H9 (cell line): ENCODE results near the gene MAPK4. TPM values are rescaled to one million over a fixed set of nuclear protein-coding genes. Genes with fewer than 3 reads are reported as not detected.

ENCODE experiments used
- DNase-seq: peaks from one replicate; pipeline ENCODE4 v3.0.0-alpha.2; 2017
- H2AFZ ChIP-seq: one replicate; pipeline ENCODE4 v1.6.1; 2013; ENCODE audit warnings: mild to moderate bottlenecking, low read length, control low read depth, moderate library complexity
- H2AK5ac ChIP-seq: 2 replicates; pipeline ENCODE4 v1.6.1; 2013; ENCODE audit warnings: low read length, control low read depth, mixed read lengths; ENCODE audit not compliant: insufficient read length
- H2BK120ac ChIP-seq: one replicate; pipeline ENCODE4 v1.6.1; 2013; ENCODE audit warnings: low read depth, mild to moderate bottlenecking, low read length, control low read depth, inconsistent platforms; ENCODE audit not compliant: poor library complexity, severe bottlenecking
- H2BK12ac ChIP-seq: 2 replicates; pipeline ENCODE4 v1.6.1; 2013; ENCODE audit warnings: low read length, control low read depth, mixed read lengths, low read depth; ENCODE audit not compliant: insufficient read length
- H2BK15ac ChIP-seq: 2 replicates; pipeline ENCODE4 v1.6.1; 2013; ENCODE audit warnings: low read depth, low read length, control low read depth
- H2BK20ac ChIP-seq: one replicate; pipeline ENCODE4 v1.6.1; 2013; ENCODE audit warnings: low read depth, mild to moderate bottlenecking, low read length, control low read depth, inconsistent platforms; ENCODE audit not compliant: poor library complexity, severe bottlenecking
- H2BK5ac ChIP-seq: 2 replicates; pipeline ENCODE4 v1.6.1; 2013; ENCODE audit warnings: low read length, control low read depth, mixed read lengths; ENCODE audit not compliant: insufficient read length
- H3K14ac ChIP-seq: 2 replicates; pipeline ENCODE4 v1.6.1; 2013; ENCODE audit warnings: low read length, control low read depth; ENCODE audit not compliant: insufficient read depth
- H3K18ac ChIP-seq: 2 replicates; pipeline ENCODE4 v1.6.1; 2013; ENCODE audit warnings: low read depth, mild to moderate bottlenecking, mixed read lengths, low read length, control low read depth; ENCODE audit not compliant: insufficient read length
- H3K23ac ChIP-seq: 2 replicates; pipeline ENCODE4 v1.6.1; 2013; ENCODE audit warnings: low read length, control low read depth, mixed read lengths, low read depth; ENCODE audit not compliant: insufficient read length
- H3K23me2 ChIP-seq: 2 replicates; pipeline ENCODE4 v1.6.1; 2013; ENCODE audit warnings: low read depth, mild to moderate bottlenecking, mixed read lengths, low read length, control low read depth; ENCODE audit not compliant: insufficient read length, poor library complexity, severe bottlenecking
- H3K27ac ChIP-seq: 2 replicates; pipeline ENCODE4 v1.5.1; 2013; ENCODE audit warnings: low read length, control low read depth, mixed read lengths, low read depth; ENCODE audit not compliant: insufficient read length
- H3K27me3 ChIP-seq: 2 replicates; pipeline ENCODE4 v1.6.1; 2013; ENCODE audit warnings: low read length, control low read depth, inconsistent platforms; ENCODE audit not compliant: insufficient read depth
- H3K4ac ChIP-seq: 2 replicates; pipeline ENCODE4 v1.6.1; 2013; ENCODE audit warnings: low read depth, mild to moderate bottlenecking, control low read depth, inconsistent platforms, low read length, moderate library complexity
- H3K4me1 ChIP-seq: 2 replicates; pipeline ENCODE4 v1.6.1; 2013; ENCODE audit warnings: low read length, control low read depth, inconsistent platforms; ENCODE audit not compliant: insufficient read depth
- H3K4me2 ChIP-seq: 2 replicates; pipeline ENCODE4 v1.6.1; 2013; ENCODE audit warnings: low read length, control low read depth, mixed read lengths; ENCODE audit not compliant: insufficient read length, insufficient read depth
- H3K56ac ChIP-seq: 2 replicates; pipeline ENCODE4 v1.6.1; 2013; ENCODE audit warnings: low read depth, mild to moderate bottlenecking, mixed read lengths, low read length, control low read depth; ENCODE audit not compliant: insufficient read length
- H3K79me1 ChIP-seq: 2 replicates; pipeline ENCODE4 v1.6.1; 2013; ENCODE audit warnings: low read depth, mild to moderate bottlenecking, moderate library complexity, low read length, control low read depth, inconsistent platforms; ENCODE audit not compliant: insufficient read depth, poor library complexity, severe bottlenecking
- H3K79me2 ChIP-seq: 2 replicates; pipeline ENCODE4 v1.6.1; 2013; ENCODE audit warnings: low read length, control low read depth, inconsistent platforms; ENCODE audit not compliant: insufficient read depth
- H3K9ac ChIP-seq: 2 replicates; pipeline ENCODE4 v1.6.1; 2013; ENCODE audit warnings: low read length, control low read depth, mixed read lengths; ENCODE audit not compliant: insufficient read length; ENCODE audit errors: extremely low read depth
- H3K9me3 ChIP-seq: one replicate; pipeline ENCODE4 v1.6.1; 2013; ENCODE audit warnings: low read depth, low read length, inconsistent platforms; ENCODE audit not compliant: control insufficient read depth
- H3T11ph ChIP-seq: one replicate; pipeline ENCODE4 v1.6.1; 2013; ENCODE audit warnings: mild to moderate bottlenecking, low read length, control low read depth, inconsistent platforms
- H4K20me1 ChIP-seq: one replicate; pipeline ENCODE4 v1.6.1; 2013; ENCODE audit not compliant: control insufficient read depth, insufficient read length, insufficient read depth
- H4K5ac ChIP-seq: 2 replicates; pipeline ENCODE4 v1.6.1; 2013; ENCODE audit warnings: low read depth, mild to moderate bottlenecking, mixed read lengths, low read length, control low read depth; ENCODE audit not compliant: insufficient read length
- H4K8ac ChIP-seq: replicated peaks from 2 replicates; pipeline ENCODE4 v1.6.1; 2013; ENCODE audit warnings: low read length, control low read depth, mixed read lengths, low read depth; ENCODE audit not compliant: insufficient read length
- H4K91ac ChIP-seq: 2 replicates; pipeline ENCODE4 v1.6.1; 2013; ENCODE audit warnings: low read depth, mild to moderate bottlenecking, moderate library complexity, mixed read lengths, low read length, control low read depth; ENCODE audit not compliant: insufficient read length
- H3K27ac Mint-ChIP-seq, 3 experiments: 2 replicates in 2 of 3; 3 replicates in 1 of 3; pipeline ENCODE4 v1.8.0; 2020 to 2021; ENCODE audit warnings: mixed read lengths in 3 of 3, mild to moderate bottlenecking in 1 of 3, moderate library complexity in 1 of 3
- H3K27me3 Mint-ChIP-seq: 2 replicates; pipeline ENCODE4 v1.8.0; 2021; ENCODE audit warnings: low read depth, mild to moderate bottlenecking, moderate library complexity, mixed read lengths
- H3K36me3 Mint-ChIP-seq, 3 experiments: 2 replicates in 2 of 3; 3 replicates in 1 of 3; pipeline ENCODE4 v1.8.0; 2020 to 2021; ENCODE audit warnings: low read depth in 3 of 3, mixed read lengths in 3 of 3; ENCODE audit not compliant: insufficient read depth in 1 of 3
- H3K4me1 Mint-ChIP-seq, 2 experiments: 2 replicates each; pipeline ENCODE4 v1.8.0; 2020; ENCODE audit warnings: mixed read lengths in 2 of 2
- H3K4me3 Mint-ChIP-seq, 2 experiments: 2 replicates in 1 of 2; 3 replicates in 1 of 2; pipeline ENCODE4 v1.8.0; 2020 to 2021; ENCODE audit warnings: mild to moderate bottlenecking in 2 of 2, mixed read lengths in 2 of 2, moderate library complexity in 1 of 2
- H3K9me3 Mint-ChIP-seq, 2 experiments: 2 replicates in 1 of 2; 3 replicates in 1 of 2; pipeline ENCODE4 v1.8.0; 2020; ENCODE audit warnings: mild to moderate bottlenecking in 2 of 2, mixed read lengths in 2 of 2, moderate library complexity in 1 of 2
- CTCF ChIP-seq: fragments of 200-600 bp; sonication (generic); conservative IDR thresholded peaks from 3 replicates; pipeline ENCODE4 v1.8.0; 2021; ENCODE audit warnings: antibody characterized with exemption, mild to moderate bottlenecking
- WGBS: extraction: QIAGEN DNeasy Blood & Tissue Kit; methylation state at CpG from one replicate; pipeline ENCODE4 v1.1.7; 2013; ENCODE audit warnings: missing lambda C conversion rate, low lambda C conversion rate, mixed read lengths; ENCODE audit not compliant: insufficient read length; ENCODE audit errors: extremely low coverage; 5-methylcytosine and 5-hydroxymethylcytosine counted together
- total RNA-seq: library from RNA; stranded (reverse); gene quantifications from 2 replicates; pipeline ENCODE4 v1.2.1, GENCODE V29; 2021

Gene MAPK4
- total RNA-seq, 1 experiment from 2014 or later: 1.6 TPM

DNA sequence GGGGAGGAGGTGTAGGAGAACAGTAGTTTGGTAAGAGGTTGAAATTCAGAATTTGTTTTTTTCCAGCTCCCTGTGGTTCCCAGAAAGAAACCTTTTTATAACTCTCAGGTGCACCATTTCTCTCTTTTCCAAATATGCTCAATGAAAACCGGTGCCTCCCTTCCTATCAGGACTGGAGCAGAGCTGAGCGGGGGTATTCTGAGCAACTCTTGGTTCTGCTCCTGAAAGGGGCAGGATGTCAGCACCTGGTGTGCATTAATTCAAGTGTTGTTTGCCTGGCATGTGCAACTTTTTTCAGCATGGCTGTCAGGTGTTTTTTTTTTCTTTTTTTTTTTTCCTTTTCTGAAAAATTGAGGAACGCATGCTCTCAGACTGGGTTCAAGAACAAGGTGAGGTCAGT lies 74.1 kb downstream of the MAPK4 start:
- Mint-ChIP-seq H3K36me3 (no peaks in the 10 kb centered on the region), H3K27me3 (no peaks in the 10 kb centered on the region), H3K27ac (no peak overlapping the region; a peak in 1 of 7 replicates), H3K9me3 (no peaks in the 10 kb centered on the region), H3K4me1 (peaks cover 29 to 38% of the 10 kb centered on the region in 2 experiments), H3K4me3 (no peak overlapping the region)
- H2BK120ac ChIP-seq: no peak overlapping the region
- H3K23ac ChIP-seq: no peak overlapping the region
- no peak overlapping the region for H2BK15ac ChIP-seq
- H2AK5ac ChIP-seq: no peak overlapping the region
- no peak overlapping the region for H3K4me2 ChIP-seq
- no peak overlapping the region for H3K27ac ChIP-seq
- no peaks in the 10 kb centered on the region for H3K27me3 ChIP-seq
- H3K14ac ChIP-seq: no peak overlapping the region
- no peaks in the 10 kb centered on the region for H3K79me1 ChIP-seq
- H3K9ac ChIP-seq: no peak overlapping the region
- H2BK12ac ChIP-seq: no peak overlapping the region
- H4K5ac ChIP-seq: no peak overlapping the region
- no peaks in the 10 kb centered on the region for H4K20me1 ChIP-seq
- no peaks in the 10 kb centered on the region for H3K4me1 ChIP-seq
- no peak for DNase-seq
- no peak overlapping the region for H3K4ac ChIP-seq
- no peak overlapping the region for H4K8ac ChIP-seq
- no peaks in the 10 kb centered on the region for H3K79me2 ChIP-seq
- H3K23me2 ChIP-seq: no peaks in the 10 kb centered on the region
- no peaks in the 10 kb centered on the region for H3K9me3 ChIP-seq
- H2BK5ac ChIP-seq: no peak overlapping the region
- no peak overlapping the region for H3K18ac ChIP-seq
- no peak overlapping the region for H4K91ac ChIP-seq
- H3T11ph ChIP-seq: no peak overlapping the region
- WGBS: no CpG with 5 or more reads among the region's 3 CpGs
- H3K56ac ChIP-seq: no peak overlapping the region
- H2AFZ ChIP-seq: no peak overlapping the region
- H2BK20ac ChIP-seq: no peak overlapping the region
- no peak for TF ChIP-seq CTCF
